GM18511 (cell line): ENCODE data around the gene SCRG1.

Experiments used
- ATAC-seq: cut with Tn5 transposase; IDR thresholded peaks from one replicate; pipeline ENCODE4 v1.9.1; 2021; ENCODE audit warnings: mild to moderate bottlenecking, moderate library complexity; ENCODE audit not compliant: unreplicated experiment

Gene SCRG1

GRCh38 chr4:173398779-173399415 lies at the start of gene SCRG1:
Gene SCRG1 (minus strand): TSS chr4:173399116. CDS start chr4:173391414, 7,702 bp downstream.
- no peak for ATAC-seq

- ATAC-seq, result no peak
Measured at GRCh38 chr4:173448103-173448502, 49.2 kb upstream of the SCRG1 start.

GRCh38 chr4:173446416-173446815 lies 47.5 kb upstream of the SCRG1 start:
- ATAC-seq, result peak; percentile 90

- no peak for ATAC-seq
Measured at GRCh38 chr4:173443121-173443520, 44.2 kb upstream of the SCRG1 start.

GRCh38 chr4:173442223-173442932 lies 43.5 kb upstream of the SCRG1 start:
- ATAC-seq, result no peak

- ATAC-seq, result no peak
Measured at GRCh38 chr4:173440888-173441287, 42.0 kb upstream of the SCRG1 start.

- no peak for ATAC-seq
Measured at GRCh38 chr4:173436771-173437265, 37.9 kb upstream of the SCRG1 start.

- ATAC-seq, result no peak
Measured at GRCh38 chr4:173436149-173436579, 37.2 kb upstream of the SCRG1 start.

GRCh38 chr4:173434231-173434630 lies 35.3 kb upstream of the SCRG1 start:
- ATAC-seq, result no peak

GRCh38 chr4:173433447-173433846 lies 34.5 kb upstream of the SCRG1 start:
- ATAC-seq, result no peak

GRCh38 chr4:173432430-173432829 lies 33.5 kb upstream of the SCRG1 start:
- ATAC-seq, result peak; percentile 81

GRCh38 chr4:173426064-173426463 lies 27.1 kb upstream of the SCRG1 start:
- no peak for ATAC-seq

- ATAC-seq, result no peak
Measured at GRCh38 chr4:173424899-173425805, 26.2 kb upstream of the SCRG1 start.

GRCh38 chr4:173420801-173421200 lies 21.9 kb upstream of the SCRG1 start:
- no peak for ATAC-seq

- peak; percentile 48 for ATAC-seq
Measured at GRCh38 chr4:173420324-173420752, 21.4 kb upstream of the SCRG1 start.

- ATAC-seq, result no peak
Measured at GRCh38 chr4:173418639-173419038, 19.7 kb upstream of the SCRG1 start.

- no peak for ATAC-seq
Measured at GRCh38 chr4:173417833-173418232, 18.9 kb upstream of the SCRG1 start.

GRCh38 chr4:173415885-173416653 lies 17.2 kb upstream of the SCRG1 start:
- no peak for ATAC-seq

- no peak for ATAC-seq
Measured at GRCh38 chr4:173415092-173415491, 16.2 kb upstream of the SCRG1 start.

- ATAC-seq, result no peak
Measured at GRCh38 chr4:173414456-173414855, 15.5 kb upstream of the SCRG1 start.
